A549 treated with CpdA at 1 μM for 4 hours (cell line): ENCODE data around the gene GLP1R. TPM values are rescaled to one million over a fixed set of nuclear protein-coding genes. Genes with fewer than 3 reads are reported as not detected.

Experiments
- total RNA-seq: library from RNA; stranded (reverse); fragments of 200-300 nt; extraction: Qiagen RNA extraction; gene quantifications from 5 replicates; pipeline ENCODE4 v1.2.3, GENCODE V29; 2022; ENCODE audit warnings: low read depth

GLP1R gene
- total RNA-seq: not detected in 5 replicates

GRCh38 chr6:39048481-39049399 lies at the start of gene GLP1R:
Gene GLP1R, plus strand, starts transcription at chr6:39048781. Its CDS starts 60 bp downstream, at chr6:39048841.

GRCh38 chr6:39114704-39115599 lies 66.4 kb downstream of the GLP1R start, which contains the start of gene SAYSD1:
Gene SAYSD1, minus strand, starts transcription at chr6:39115186. Its CDS starts 97 bp downstream, at chr6:39115089.

Other genes with a start within 250 kb of the GLP1R start
- 6.0 to 6.9 TPM (median 6.6 TPM) in 5 replicates for gene SAYSD1, start 66.4 kb downstream of the GLP1R start, total RNA-seq
- gene KCNK5, start 180.7 kb downstream of the GLP1R start, total RNA-seq: 0.99 to 1.4 TPM (median 1.2 TPM) in 5 replicates